GM12892 (cell line): ENCODE results near the gene LRRC31.

Experiments used
- DNase-seq: peaks from one replicate; pipeline ENCODE4 v3.0.0; 2011; ENCODE audit not compliant: insufficient read length
- FAIRE-seq: peaks from 2 replicates; lab custom pipeline; 2011; peaks lifted over from hg19 to GRCh38; lab: Jason Lieb, UNC
- POLR2A ChIP-seq: IDR thresholded peaks from 2 replicates; pipeline ENCODE4 v1.6.1; 2011; ENCODE audit warnings: low read depth, low read length, control low read depth
- POLR2AphosphoS5 ChIP-seq: IDR thresholded peaks from 2 replicates; pipeline ENCODE4 v1.6.1; 2011; ENCODE audit warnings: low read depth, low read length, control low read depth
- TAF1 ChIP-seq: IDR thresholded peaks from 2 replicates; pipeline ENCODE4 v1.6.1; 2011; ENCODE audit warnings: low read depth, mild to moderate bottlenecking, control low read depth, low read length, borderline replicate concordance

Gene LRRC31

GRCh38 chr3:169825316-169825715 lies 44.4 kb downstream of the LRRC31 start:
- no peak for TF ChIP-seq POLR2AphosphoS5
- no peak for TF ChIP-seq POLR2A
- no peak for TF ChIP-seq TAF1
- FAIRE-seq (no peak), DNase-seq (no peak)

- no peak for FAIRE-seq
- TF ChIP-seq POLR2AphosphoS5 (no peak), POLR2A (no peak), TAF1 (no peak)
- DNase-seq = no peak
Measured at GRCh38 chr3:169822983-169823382, 46.8 kb downstream of the LRRC31 start.

- no peak for TF ChIP-seq POLR2A
- no peak for TF ChIP-seq POLR2AphosphoS5
- TF ChIP-seq TAF1 = no peak
- FAIRE-seq (no peak), DNase-seq (no peak)
Measured at GRCh38 chr3:169822540-169822939, 47.2 kb downstream of the LRRC31 start.

GRCh38 chr3:169822091-169822490 lies 47.6 kb downstream of the LRRC31 start:
- FAIRE-seq (no peak), DNase-seq (no peak)
- TF ChIP-seq POLR2A (no peak), TAF1 (no peak), POLR2AphosphoS5 (no peak)

GRCh38 chr3:169818316-169818715 lies 51.4 kb downstream of the LRRC31 start:
- no peak for DNase-seq
- no peak for TF ChIP-seq POLR2A
- TF ChIP-seq POLR2AphosphoS5 = no peak
- TF ChIP-seq TAF1 = no peak
- no peak for FAIRE-seq

GRCh38 chr3:169815590-169816150 lies 54.1 kb downstream of the LRRC31 start:
- no peak for TF ChIP-seq POLR2A
- no peak for TF ChIP-seq POLR2AphosphoS5
- no peak for TF ChIP-seq TAF1
- FAIRE-seq (peak; percentile 54), DNase-seq (no peak)

- FAIRE-seq (peak; percentile 99), DNase-seq (peak; percentile 29)
- TF ChIP-seq TAF1 (peak; percentile 57; the same call in 1 of the 2 replicates), POLR2A (peak; percentile 76), POLR2AphosphoS5 (peak; percentile 68)
Measured at GRCh38 chr3:169813757-169814517, 55.8 kb downstream of the LRRC31 start.

GRCh38 chr3:169813278-169813677 lies 56.5 kb downstream of the LRRC31 start:
- TF ChIP-seq POLR2AphosphoS5 = no peak
- TF ChIP-seq POLR2A = no peak
- TF ChIP-seq TAF1 = no peak
- DNase-seq (no peak), FAIRE-seq (no peak)

GRCh38 chr3:169812332-169813235 lies 57.2 kb downstream of the LRRC31 start, which contains the start of the genes LRRC34 and LRRIQ4:
TSS of gene LRRC34 (minus strand) at chr3:169812904. CDS start at chr3:169812548, 356 bp downstream.
TSS of gene LRRIQ4 (plus strand) at chr3:169812870. CDS start at chr3:169821922, 9,052 bp downstream.
- FAIRE-seq (no peak), DNase-seq (peak; percentile 56)
- 0 out of 2 replicates have a peak, but pooled peaks have one; percentile 43 for TF ChIP-seq POLR2AphosphoS5
- TF ChIP-seq TAF1 = no peak
- peak; percentile 36; the same call in 1 of the 2 replicates for TF ChIP-seq POLR2A

- FAIRE-seq (peak; percentile 44), DNase-seq (peak; percentile 25)
- TF ChIP-seq POLR2A (no peak), TAF1 (no peak), POLR2AphosphoS5 (no peak)
Measured at GRCh38 chr3:169811631-169812331, 58.0 kb downstream of the LRRC31 start.
